Neural cell (in vitro differentiated cells): ENCODE measurements around the gene PGAP2. TPM values are rescaled to one million over a fixed set of nuclear protein-coding genes. Genes with fewer than 3 reads are reported as not detected.

Experiments
- H2AFZ ChIP-seq: fragments of 200-600, 300-800 bp; sonication (generic), shearing (Covaris generic); 2 replicates; pipeline ENCODE4 v1.6.0; 2014; ENCODE audit warnings: low read depth, mild to moderate bottlenecking, antibody characterized with exemption, low read length, moderate library complexity
- H3F3A ChIP-seq: fragments of 200-600 bp; shearing (Covaris generic); 2 replicates; pipeline ENCODE4 v1.6.1; 2016; ENCODE audit warnings: mild to moderate bottlenecking, moderate library complexity, mixed read lengths, antibody characterized with exemption, low read length; ENCODE audit not compliant: insufficient read depth, poor library complexity, severe bottlenecking
- H3K27ac ChIP-seq: fragments of 200-600, 300-800 bp; sonication (generic), shearing (Covaris generic); 2 replicates; pipeline ENCODE4 v1.5.1; 2014; ENCODE audit warnings: mild to moderate bottlenecking, low read length, moderate library complexity
- H3K27me3 ChIP-seq: fragments of 300-800, 200-600 bp; sonication (generic), shearing (Covaris generic); 2 replicates; pipeline ENCODE4 v1.6.0; 2014; ENCODE audit warnings: mild to moderate bottlenecking, low read depth, low read length, moderate library complexity; ENCODE audit not compliant: insufficient read depth
- H3K36me3 ChIP-seq: fragments of 300-800, 200-600 bp; sonication (generic), shearing (Covaris generic); 2 replicates; pipeline ENCODE4 v1.5.1; 2014; ENCODE audit warnings: mild to moderate bottlenecking, antibody characterized with exemption, low read length, moderate library complexity; ENCODE audit not compliant: insufficient read depth
- H3K4me2 ChIP-seq: fragments of 300-800, 200-600 bp; sonication (generic), shearing (Covaris generic); 2 replicates; pipeline ENCODE4 v1.6.0; 2014; ENCODE audit warnings: mild to moderate bottlenecking, low read length
- H3K4me3 ChIP-seq: fragments of 300-800, 200-600 bp; sonication (generic), shearing (Covaris generic); 2 replicates; pipeline ENCODE4 v1.5.1; 2014; ENCODE audit warnings: mild to moderate bottlenecking, low read length, moderate library complexity
- H3K79me2 ChIP-seq: fragments of 200-600 bp; shearing (Covaris generic); replicated peaks from 2 replicates; pipeline ENCODE4 v1.6.0; 2014; ENCODE audit warnings: mild to moderate bottlenecking, low read length, moderate library complexity; ENCODE audit not compliant: insufficient read depth
- H3K9ac ChIP-seq: fragments of 300-800, 200-600 bp; sonication (generic), shearing (Covaris generic); 2 replicates; pipeline ENCODE4 v1.6.1; 2016; ENCODE audit warnings: mild to moderate bottlenecking, low read length, mixed read lengths
- H3K9me2 ChIP-seq: fragments of 200-600 bp; shearing (Covaris generic); 2 replicates; pipeline ENCODE4 v1.6.1; 2016; ENCODE audit warnings: mild to moderate bottlenecking, low read length, mixed read lengths; ENCODE audit not compliant: insufficient read depth
- H3K9me3 ChIP-seq: fragments of 200-600, 300-800 bp; sonication (generic), shearing (Covaris generic); 2 replicates; pipeline ENCODE4 v1.6.1; 2016; ENCODE audit warnings: mild to moderate bottlenecking, mixed run types, low read length, moderate library complexity, mixed read lengths
- H4K20me1 ChIP-seq: fragments of 200-600 bp; shearing (Covaris generic); 2 replicates; pipeline ENCODE4 v1.6.1; 2016; ENCODE audit warnings: mild to moderate bottlenecking, mixed run types; ENCODE audit not compliant: insufficient read depth
- EP300 ChIP-seq: fragments of 450-650 bp; conservative IDR thresholded peaks from 2 replicates; pipeline ENCODE4 v1.6.1; 2014; ENCODE audit warnings: antibody characterized with exemption, mild to moderate bottlenecking, moderate library complexity; ENCODE audit not compliant: poor library complexity, severe bottlenecking
- EZH2 ChIP-seq: fragments of 200-600, 300-800 bp; shearing (Covaris generic), sonication (generic); IDR thresholded peaks from 2 replicates; pipeline ENCODE4 v1.6.1; 2014; ENCODE audit warnings: antibody characterized with exemption, low read length, borderline replicate concordance, mild to moderate bottlenecking; ENCODE audit not compliant: insufficient read depth, poor library complexity, severe bottlenecking
- MXI1 ChIP-seq: fragments of 450-650 bp; conservative IDR thresholded peaks from 2 replicates; pipeline ENCODE4 v1.6.1; 2014; ENCODE audit warnings: antibody characterized with exemption, mild to moderate bottlenecking; ENCODE audit not compliant: poor library complexity, severe bottlenecking
- POLR2AphosphoS5 ChIP-seq: IDR thresholded peaks from 2 replicates; pipeline ENCODE4 v1.6.1; 2012
- RAD21 ChIP-seq: fragments of 450-650 bp; conservative IDR thresholded peaks from 2 replicates; pipeline ENCODE4 v1.6.1; 2014; ENCODE audit warnings: antibody characterized with exemption, mild to moderate bottlenecking, moderate library complexity
- REST ChIP-seq: IDR thresholded peaks from 2 replicates; pipeline ENCODE4 v1.6.1; 2012; ENCODE audit warnings: borderline replicate concordance
- SMC3 ChIP-seq: fragments of 450-650 bp; conservative IDR thresholded peaks from 2 replicates; pipeline ENCODE4 v1.6.1; 2014; ENCODE audit warnings: antibody characterized with exemption, mild to moderate bottlenecking, moderate library complexity; ENCODE audit not compliant: poor library complexity
- TAF1 ChIP-seq: IDR thresholded peaks from 2 replicates; pipeline ENCODE4 v1.6.1; 2012; ENCODE audit warnings: low read depth
- polyA plus RNA-seq: library from polyadenylated mRNA; depleted of rRNA; stranded (reverse); fragments of >200 nt; gene quantifications from 2 replicates; pipeline ENCODE4 v1.2.3, GENCODE V29; 2014
- TF ChIP-seq, protein P1 (sequence below): fragments of 450-650 bp; IDR thresholded peaks from 2 replicates; pipeline ENCODE4 v1.5.1; 2014; ENCODE audit warnings: antibody characterized with exemption, mild to moderate bottlenecking, moderate library complexity; ENCODE audit not compliant: poor library complexity, severe bottlenecking

PGAP2 gene
- polyA plus RNA-seq, 1 donor from 2014 or later = 30.1 TPM

DNA sequence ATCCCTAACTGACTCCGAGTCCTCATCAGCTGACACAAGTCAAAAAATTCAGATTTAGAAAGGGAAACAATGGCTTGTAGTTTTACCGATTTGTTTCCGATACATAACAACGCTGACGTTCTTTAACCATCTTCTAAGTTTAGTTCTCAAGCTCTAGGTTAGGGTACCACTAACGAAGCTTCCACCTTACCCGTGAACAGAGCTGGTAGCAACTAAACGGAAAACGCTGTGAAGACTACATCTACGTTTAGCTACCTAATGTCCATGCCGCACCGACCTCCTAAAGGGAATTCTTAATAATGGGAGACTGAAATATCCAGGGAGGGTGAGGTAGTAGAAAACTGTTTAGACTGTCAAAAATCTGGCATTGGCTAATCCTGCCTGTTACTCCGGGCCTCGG lies 12.0 kb upstream of the PGAP2 start:
- Histone ChIP-seq H3K27me3 (no peaks in the 10 kb centered on the region), H3K9me2 (no peaks in the 10 kb centered on the region), H3K4me3 (peak overlapping the region; percentile 99), H3K9me3 (no peaks in the 10 kb centered on the region), H4K20me1 (no peaks in the 10 kb centered on the region), H3K9ac (peak overlapping the region; percentile 97), H3K79me2 (peaks cover 46% of the 10 kb centered on the region), H3K36me3 (no peaks in the 10 kb centered on the region), H3F3A (no peaks in the 10 kb centered on the region), H2AFZ (no peak overlapping the region), H3K27ac (no peak overlapping the region), H3K4me2 (peak overlapping the region; percentile 98)
- TF ChIP-seq, protein P1, sequence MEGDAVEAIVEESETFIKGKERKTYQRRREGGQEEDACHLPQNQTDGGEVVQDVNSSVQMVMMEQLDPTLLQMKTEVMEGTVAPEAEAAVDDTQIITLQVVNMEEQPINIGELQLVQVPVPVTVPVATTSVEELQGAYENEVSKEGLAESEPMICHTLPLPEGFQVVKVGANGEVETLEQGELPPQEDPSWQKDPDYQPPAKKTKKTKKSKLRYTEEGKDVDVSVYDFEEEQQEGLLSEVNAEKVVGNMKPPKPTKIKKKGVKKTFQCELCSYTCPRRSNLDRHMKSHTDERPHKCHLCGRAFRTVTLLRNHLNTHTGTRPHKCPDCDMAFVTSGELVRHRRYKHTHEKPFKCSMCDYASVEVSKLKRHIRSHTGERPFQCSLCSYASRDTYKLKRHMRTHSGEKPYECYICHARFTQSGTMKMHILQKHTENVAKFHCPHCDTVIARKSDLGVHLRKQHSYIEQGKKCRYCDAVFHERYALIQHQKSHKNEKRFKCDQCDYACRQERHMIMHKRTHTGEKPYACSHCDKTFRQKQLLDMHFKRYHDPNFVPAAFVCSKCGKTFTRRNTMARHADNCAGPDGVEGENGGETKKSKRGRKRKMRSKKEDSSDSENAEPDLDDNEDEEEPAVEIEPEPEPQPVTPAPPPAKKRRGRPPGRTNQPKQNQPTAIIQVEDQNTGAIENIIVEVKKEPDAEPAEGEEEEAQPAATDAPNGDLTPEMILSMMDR = no peak
- no peak for TF ChIP-seq SMC3
- TF ChIP-seq EP300 = no peak
- TF ChIP-seq TAF1 = no peak

- Histone ChIP-seq H3K9me2 (no peaks in the 10 kb centered on the region), H3K9ac (peak overlapping the region; percentile 97), H3K9me3 (no peaks in the 10 kb centered on the region), H3K4me3 (peak overlapping the region; percentile 99), H3F3A (no peaks in the 10 kb centered on the region), H3K36me3 (no peaks in the 10 kb centered on the region), H3K79me2 (peaks cover 41% of the 10 kb centered on the region), H2AFZ (peak overlapping the region; percentile 72), H4K20me1 (no peaks in the 10 kb centered on the region), H3K27me3 (no peaks in the 10 kb centered on the region), H3K4me2 (peak overlapping the region; percentile 98), H3K27ac (peak overlapping the region; percentile 94)
- TF ChIP-seq POLR2AphosphoS5 (no peak), REST (no peak), EZH2 (no peak), MXI1 (no peak), TAF1 (no peak), EP300 (no peak), RAD21 (no peak), SMC3 (no peak)
- TF ChIP-seq, protein P1 = no peak
Observed at GRCh38 chr11:3796801-3797328, 11.5 kb upstream of the PGAP2 start.
